NCI-H2171 (cell line): ENCODE measurements around the gene ICE1.
"Not testable (repeated sequence)": the region's sequence is repeated elsewhere in the genome, so short reads cannot be mapped to it uniquely, and the experiment has no call there.

ENCODE experiments used
- DNase-seq: peaks from one replicate; lab custom pipeline; 2025; lab: John Stamatoyannopoulos, UW

The ICE1 gene

GRCh38 chr5:5492087-5492933 lies 69.8 kb downstream of the ICE1 start:
- peak; percentile 1 for DNase-seq

- not testable (repeated sequence) for DNase-seq
Observed at GRCh38 chr5:5492934-5493271, 70.4 kb downstream of the ICE1 start.

GRCh38 chr5:5494489-5495402 lies 72.3 kb downstream of the ICE1 start:
- DNase-seq, result no peak

GRCh38 chr5:5497152-5497788 lies 74.8 kb downstream of the ICE1 start:
- DNase-seq, result peak; percentile 9

GRCh38 chr5:5499442-5499841 lies 77.0 kb downstream of the ICE1 start:
- DNase-seq, result no peak

GRCh38 chr5:5504325-5504724 lies 81.8 kb downstream of the ICE1 start:
- DNase-seq, result no peak

GRCh38 chr5:5505815-5506214 lies 83.3 kb downstream of the ICE1 start:
- DNase-seq, result no peak

- no peak for DNase-seq
Observed at GRCh38 chr5:5508391-5508790, 85.9 kb downstream of the ICE1 start.

- no peak for DNase-seq
Observed at GRCh38 chr5:5511904-5512416, 89.5 kb downstream of the ICE1 start.

GRCh38 chr5:5512543-5512942 lies 90.1 kb downstream of the ICE1 start:
- no peak for DNase-seq

- not testable (repeated sequence) for DNase-seq
Observed at GRCh38 chr5:5520622-5521021, 98.1 kb downstream of the ICE1 start.

GRCh38 chr5:5521029-5521428 lies 98.6 kb downstream of the ICE1 start:
- DNase-seq, result no peak

- no peak for DNase-seq
Observed at GRCh38 chr5:5521478-5521877, 99.0 kb downstream of the ICE1 start.

GRCh38 chr5:5522336-5522735 lies 99.9 kb downstream of the ICE1 start:
- DNase-seq, result no peak

- DNase-seq, result no peak
Observed at GRCh38 chr5:5523066-5523505, 100.6 kb downstream of the ICE1 start.

- DNase-seq, result no peak
Observed at GRCh38 chr5:5524327-5524726, 101.8 kb downstream of the ICE1 start.

- DNase-seq, result no peak
Observed at GRCh38 chr5:5531371-5531770, 108.9 kb downstream of the ICE1 start.

GRCh38 chr5:5532306-5533076 lies 110.0 kb downstream of the ICE1 start:
- no peak for DNase-seq

- DNase-seq, result no peak
Observed at GRCh38 chr5:5533927-5534326, 111.5 kb downstream of the ICE1 start.

GRCh38 chr5:5534333-5534732 lies 111.9 kb downstream of the ICE1 start:
- DNase-seq, result no peak

- no peak for DNase-seq
Observed at GRCh38 chr5:5536871-5537270, 114.4 kb downstream of the ICE1 start.

- DNase-seq, result no peak
Observed at GRCh38 chr5:5537426-5537825, 114.9 kb downstream of the ICE1 start.
